GM18519 (cell line): ENCODE data around the gene MAGEA3.
"Not testable (repeated sequence)": the region's sequence is repeated elsewhere in the genome, so short reads cannot be mapped to it uniquely, and the experiment has no call there.

Source experiments
- ATAC-seq: cut with Tn5 transposase; IDR thresholded peaks from one replicate; pipeline ENCODE4 v1.9.1; 2021; ENCODE audit warnings: mild to moderate bottlenecking, moderate library complexity; ENCODE audit not compliant: unreplicated experiment, low FRiP score

The MAGEA3 gene

DNA sequence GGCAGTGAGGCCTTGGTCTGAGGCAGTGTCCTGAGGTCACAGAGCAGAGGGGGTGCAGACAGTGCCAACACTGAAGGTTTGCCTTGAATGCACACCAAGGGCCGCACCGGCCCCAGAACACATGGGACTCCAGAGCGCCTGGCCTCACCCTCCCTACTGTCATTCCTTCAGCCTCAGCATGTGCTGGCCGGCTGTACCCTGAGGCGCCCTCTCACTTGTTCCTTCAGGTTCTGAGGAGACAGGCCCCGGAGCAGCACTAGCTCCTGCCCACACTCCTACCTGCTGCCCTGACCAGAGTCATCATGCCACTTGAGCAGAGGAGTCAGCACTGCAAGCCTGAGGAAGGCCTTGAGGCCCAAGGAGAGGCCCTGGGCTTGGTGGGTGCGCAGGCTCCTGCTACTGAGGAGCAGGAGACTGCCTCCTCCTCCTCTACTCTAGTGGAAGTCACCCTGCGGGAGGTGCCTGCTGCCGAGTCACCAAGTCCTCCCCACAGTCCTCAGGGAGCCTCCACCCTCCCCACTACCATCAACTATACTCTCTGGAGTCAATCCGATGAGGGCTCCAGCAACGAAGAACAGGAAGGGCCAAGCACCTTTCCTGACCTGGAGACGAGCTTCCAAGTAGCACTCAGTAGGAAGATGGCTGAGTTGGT is 37.4 kb downstream of the MAGEA3 start:
- ATAC-seq = no peak

DNA sequence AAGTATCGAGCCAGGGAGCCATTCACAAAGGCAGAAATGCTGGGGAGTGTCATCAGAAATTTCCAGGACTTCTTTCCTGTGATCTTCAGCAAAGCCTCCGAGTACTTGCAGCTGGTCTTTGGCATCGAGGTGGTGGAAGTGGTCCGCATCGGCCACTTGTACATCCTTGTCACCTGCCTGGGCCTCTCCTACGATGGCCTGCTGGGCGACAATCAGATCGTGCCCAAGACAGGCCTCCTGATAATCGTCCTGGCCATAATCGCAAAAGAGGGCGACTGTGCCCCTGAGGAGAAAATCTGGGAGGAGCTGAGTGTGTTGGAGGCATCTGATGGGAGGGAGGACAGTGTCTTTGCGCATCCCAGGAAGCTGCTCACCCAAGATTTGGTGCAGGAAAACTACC is 37.9 kb downstream of the MAGEA3 start:
- not testable (repeated sequence) for ATAC-seq

DNA sequence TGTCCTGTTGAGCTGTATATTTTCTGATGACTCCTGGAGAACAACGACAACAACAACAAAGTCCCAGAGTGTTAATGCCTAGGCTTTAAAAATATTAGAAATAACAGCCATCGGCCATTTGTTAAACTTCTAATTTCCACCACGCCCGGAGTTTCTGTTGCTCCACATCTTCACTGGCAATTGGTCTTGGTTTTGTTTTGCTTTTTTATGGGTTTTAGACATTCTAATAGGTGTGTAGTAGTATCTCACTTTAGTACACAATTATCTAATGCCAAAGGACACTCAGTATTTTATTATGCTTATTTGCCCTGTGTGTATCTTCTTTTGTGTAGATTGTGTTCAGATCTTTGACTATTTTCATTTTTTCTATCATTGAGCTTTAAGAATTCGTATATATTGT is 40.0 kb downstream of the MAGEA3 start:
- ATAC-seq = no peak
